ENCODE measurements around the gene MTERF4.

MTERF4 gene

GRCh38 chr2:241134711-241135110, 32.6 kb upstream of the MTERF4 start:
- no peak for DNase-seq (ENCODE audit: low read depth in 2 of 2)

GRCh38 chr2:241133436-241133820, 31.3 kb upstream of the MTERF4 start:
- no peak for DNase-seq (ENCODE audit: low read depth in 2 of 2)

- DNase-seq (ENCODE audit: low read depth in 2 of 2) = no peak
Measured at GRCh38 chr2:241132538-241133435, 30.7 kb upstream of the MTERF4 start.

- no peak for DNase-seq (ENCODE audit: low read depth in 2 of 2)
Measured at GRCh38 chr2:241131531-241131930, 29.4 kb upstream of the MTERF4 start.

GRCh38 chr2:241130316-241130715, 28.2 kb upstream of the MTERF4 start:
- no peak for DNase-seq (ENCODE audit: low read depth in 2 of 2)

- no peak for DNase-seq (ENCODE audit: low read depth in 2 of 2)
Measured at GRCh38 chr2:241129086-241129871, 27.2 kb upstream of the MTERF4 start.

- no peak for DNase-seq (ENCODE audit: low read depth in 2 of 2)
Measured at GRCh38 chr2:241128266-241128665, 26.2 kb upstream of the MTERF4 start.

GRCh38 chr2:241126771-241127202, 24.7 kb upstream of the MTERF4 start:
- DNase-seq (ENCODE audit: low read depth in 2 of 2) = no peak

GRCh38 chr2:241126201-241126611, 24.1 kb upstream of the MTERF4 start:
- no peak for DNase-seq (ENCODE audit: low read depth in 2 of 2)

- DNase-seq (ENCODE audit: low read depth in 2 of 2) = no peak
Measured at GRCh38 chr2:241125626-241126025, 23.5 kb upstream of the MTERF4 start.

GRCh38 chr2:241123816-241124536, 21.9 kb upstream of the MTERF4 start:
- no peak for DNase-seq (ENCODE audit: low read depth in 2 of 2)

GRCh38 chr2:241122376-241123002, 20.4 kb upstream of the MTERF4 start:
- DNase-seq (ENCODE audit: low read depth in 2 of 2) = no peak

- no peak for DNase-seq (ENCODE audit: low read depth in 2 of 2)
Measured at GRCh38 chr2:241121008-241121407, 18.9 kb upstream of the MTERF4 start.

- DNase-seq (ENCODE audit: low read depth in 2 of 2) = no peak
Measured at GRCh38 chr2:241120440-241120839, 18.4 kb upstream of the MTERF4 start.

GRCh38 chr2:241118737-241119505, 16.8 kb upstream of the MTERF4 start:
- DNase-seq (ENCODE audit: low read depth in 2 of 2) = no peak

- no peak for DNase-seq (ENCODE audit: low read depth in 2 of 2)
Measured at GRCh38 chr2:241116606-241117560, 14.8 kb upstream of the MTERF4 start.

- no peak for DNase-seq (ENCODE audit: low read depth in 2 of 2)
Measured at GRCh38 chr2:241115361-241115760, 13.3 kb upstream of the MTERF4 start.

- no peak for DNase-seq (ENCODE audit: low read depth in 2 of 2)
Measured at GRCh38 chr2:241114836-241115235, 12.7 kb upstream of the MTERF4 start.

GRCh38 chr2:241112592-241112991, 10.5 kb upstream of the MTERF4 start:
- DNase-seq (ENCODE audit: low read depth in 2 of 2) = no peak

GRCh38 chr2:241112046-241112445, 10.0 kb upstream of the MTERF4 start:
- no peak for DNase-seq (ENCODE audit: low read depth in 2 of 2)

Data from stimulated activated CD4-positive, alpha-beta T cell treated with anti-CD3 and anti-CD28 coated beads, Interleukin-12 subunit alpha, Interleukin-12 subunit beta, amount 100 ng/mL, for 24 hours (primary cell).